SK-N-SH (cell line): ENCODE data around the gene SIT1. TPM values are rescaled to one million over a fixed set of nuclear protein-coding genes. Genes with fewer than 3 reads are reported as not detected.

Source experiments
- CTCF ChIA-PET: fragments of 300-600, 350-600 bp; formaldehyde crosslinking; extraction: SDS; loops from one replicate; lab custom pipeline; 2021; lab: Yijun Ruan, JAX
- POLR2A ChIA-PET: fragments of 350-600 bp; sonication (Branson Sonifier 250); formaldehyde crosslinking; extraction: SDS; loops from one replicate; lab custom pipeline; 2020; ENCODE audit warnings: antibody characterized with exemption, inconsistent platforms; lab: Yijun Ruan, JAX
- DNase-seq: peaks from one replicate; pipeline ENCODE4 v3.0.0; 2012
- H2AFZ ChIP-seq: fragments of 200-600 bp; sonication (generic); 2 replicates; pipeline ENCODE4 v1.8.1; 2016; ENCODE audit warnings: antibody characterized with exemption, mild to moderate bottlenecking, low read depth
- H3F3A ChIP-seq: fragments of 200-600 bp; sonication (generic); replicated peaks from 2 replicates; pipeline ENCODE3; 2016; ENCODE audit warnings: antibody characterized with exemption, mild to moderate bottlenecking; ENCODE audit not compliant: insufficient read depth
- H3K27ac ChIP-seq, 2 experiments: fragments of 200-500 bp in 1 of 2; fragments of 200-600 bp in 1 of 2; sonication (Bioruptor generic) in 1 of 2; sonication (generic), shearing (Covaris generic) in 1 of 2; 2 replicates each; pipeline versions ENCODE4 v1.5.1 to v1.6.1; 2014 to 2016; ENCODE audit warnings: low read depth in 2 of 2, inconsistent platforms in 1 of 2, low read length in 1 of 2, mild to moderate bottlenecking in 1 of 2, mixed read lengths in 1 of 2
- H3K27me3 ChIP-seq: fragments of 200-600 bp; sonication (generic), shearing (Covaris generic); 2 replicates; pipeline ENCODE4 v1.6.1; 2016; ENCODE audit warnings: mixed run types; ENCODE audit not compliant: insufficient read depth
- H3K36me3 ChIP-seq, 2 experiments: fragments of 200-500 bp in 1 of 2; fragments of 200-600 bp in 1 of 2; sonication (Bioruptor generic) in 1 of 2; sonication (generic) in 1 of 2; replicated peaks in 1 of 2; 2 replicates each; pipeline versions ENCODE3 to v1.5.1; 2014 to 2016; ENCODE audit warnings: low read length in 1 of 2, mild to moderate bottlenecking in 1 of 2; ENCODE audit not compliant: insufficient read depth in 2 of 2, control insufficient read depth in 1 of 2
- H3K4me1 ChIP-seq, 2 experiments: fragments of 200-500 bp in 1 of 2; fragments of 200-600 bp in 1 of 2; sonication (Bioruptor generic) in 1 of 2; sonication (generic), shearing (Covaris generic) in 1 of 2; 2 replicates each; pipeline versions ENCODE4 v1.5.1 to v1.6.1; 2014 to 2016; ENCODE audit warnings: low read depth in 1 of 2, low read length in 1 of 2, mixed run types in 1 of 2; ENCODE audit not compliant: insufficient read depth in 2 of 2, control insufficient read depth in 1 of 2
- H3K4me2 ChIP-seq: fragments of 200-600 bp; sonication (generic), shearing (Covaris generic); 2 replicates; pipeline ENCODE4 v1.6.1; 2017; ENCODE audit warnings: mixed run types
- H3K4me3 ChIP-seq, 2 experiments: fragments of 200-500 bp in 1 of 2; fragments of 200-600 bp in 1 of 2; sonication (Bioruptor generic) in 1 of 2; sonication (generic), shearing (Covaris generic) in 1 of 2; 2 replicates each; pipeline versions ENCODE4 v1.5.1 to v1.8.1; 2014 to 2016; ENCODE audit warnings: low read depth in 2 of 2, inconsistent platforms in 1 of 2, low read length in 1 of 2, mild to moderate bottlenecking in 1 of 2, mixed read lengths in 1 of 2, moderate library complexity in 1 of 2
- H3K79me2 ChIP-seq: fragments of 200-600 bp; sonication (generic); 2 replicates; pipeline ENCODE4 v1.8.1; 2017; ENCODE audit warnings: mild to moderate bottlenecking; ENCODE audit not compliant: insufficient read depth
- H3K9ac ChIP-seq: fragments of 200-600 bp; sonication (generic); 2 replicates; pipeline ENCODE4 v1.6.1; 2017; ENCODE audit warnings: mixed run types
- H3K9me2 ChIP-seq: fragments of 200-600 bp; sonication (generic); 2 replicates; pipeline ENCODE4 v1.6.1; 2017; ENCODE audit warnings: mixed run types
- H3K9me3 ChIP-seq: fragments of 200-600 bp; sonication (generic); 2 replicates; pipeline ENCODE4 v1.6.1; 2017; ENCODE audit warnings: mixed run types, mild to moderate bottlenecking, moderate library complexity
- H4K20me1 ChIP-seq: fragments of 200-600 bp; sonication (generic); 2 replicates; pipeline ENCODE4 v1.6.1; 2017; ENCODE audit warnings: mild to moderate bottlenecking, mixed run types; ENCODE audit not compliant: insufficient read depth
- ELF1 ChIP-seq: IDR thresholded peaks from 2 replicates; pipeline ENCODE4 v1.4.0; 2012
- EP300 ChIP-seq, 2 experiments: IDR thresholded peaks; 2 replicates each; pipeline versions ENCODE4 v1.4.0 to v1.6.1; 2012; ENCODE audit warnings: borderline replicate concordance in 1 of 2, low read depth in 1 of 2, low read length in 1 of 2
- FOXJ3 ChIP-seq: sonication (generic); formaldehyde crosslinking; IDR thresholded peaks from 2 replicates; pipeline ENCODE4 v1.5.1; 2020; ENCODE audit warnings: mild to moderate bottlenecking, missing genetic modification reagents
- GATA2 ChIP-seq: sonication (generic); formaldehyde crosslinking; IDR thresholded peaks from 2 replicates; pipeline ENCODE4 v1.5.0; 2020; ENCODE audit warnings: mild to moderate bottlenecking, missing genetic modification reagents
- MEF2A ChIP-seq: IDR thresholded peaks from 2 replicates; pipeline ENCODE4 v1.4.0; 2012; ENCODE audit warnings: low read depth, borderline replicate concordance
- MXI1 ChIP-seq: IDR thresholded peaks from 2 replicates; pipeline ENCODE4 v1.6.1; 2012; ENCODE audit warnings: mild to moderate bottlenecking, low read depth, low read length, improper control_type of control experiment
- NFIC ChIP-seq: IDR thresholded peaks from 2 replicates; pipeline ENCODE4 v1.4.0; 2012; ENCODE audit warnings: borderline replicate concordance
- RAD21 ChIP-seq: IDR thresholded peaks from 2 replicates; pipeline ENCODE4 v1.6.1; 2012; ENCODE audit warnings: mild to moderate bottlenecking, low read length
- SIN3A ChIP-seq: IDR thresholded peaks from 2 replicates; pipeline ENCODE4 v1.6.1; 2012; ENCODE audit warnings: low read depth, mild to moderate bottlenecking, low read length, moderate library complexity, borderline replicate concordance
- TAF1 ChIP-seq: IDR thresholded peaks from 2 replicates; pipeline ENCODE4 v1.6.1; 2012; ENCODE audit warnings: low read depth, mild to moderate bottlenecking, low read length, moderate library complexity, borderline replicate concordance
- TEAD4 ChIP-seq: IDR thresholded peaks from 2 replicates; pipeline ENCODE4 v1.4.0; 2012; ENCODE audit warnings: mild to moderate bottlenecking, borderline replicate concordance; ENCODE audit not compliant: insufficient read depth
- WGBS: methylation state at CpG from one replicate; pipeline ENCODE4 v1.1.6; 2017; ENCODE audit warnings: low lambda C conversion rate; 5-methylcytosine and 5-hydroxymethylcytosine counted together
- polyA plus RNA-seq, 3 experiments: library from polyadenylated mRNA; depleted of rRNA; stranded (reverse); fragments of >200 nt; gene quantifications; 2 replicates each; pipeline ENCODE4 v1.2.3, GENCODE V29; 2012
- TF ChIP-seq, protein P1 (sequence below): IDR thresholded peaks from 2 replicates; pipeline ENCODE4; 2012
- TF ChIP-seq, protein P2 (sequence below): IDR thresholded peaks from 2 replicates; pipeline ENCODE4 v1.4.0; 2012; ENCODE audit warnings: low read depth, borderline replicate concordance
- TF ChIP-seq, protein P3 (sequence below): IDR thresholded peaks from 2 replicates; pipeline ENCODE4 v1.4.0; 2012; ENCODE audit warnings: low read depth
- TF ChIP-seq, protein P4 (sequence below): fragments of 200-600 bp; sonication (generic); IDR thresholded peaks from 2 replicates; pipeline ENCODE4 v1.6.1; 2017; ENCODE audit warnings: antibody characterized with exemption, mild to moderate bottlenecking, moderate library complexity
- TF ChIP-seq, protein P5 (sequence below): fragments of 150-350 bp; IDR thresholded peaks from 2 replicates; pipeline ENCODE4 v1.6.1; 2017; ENCODE audit warnings: antibody characterized with exemption, low read length, low read depth, borderline replicate concordance
- TF ChIP-seq, protein P6 (sequence below): fragments of 150-350 bp; IDR thresholded peaks from 2 replicates; pipeline ENCODE4 v1.6.1; 2016; ENCODE audit warnings: mild to moderate bottlenecking, low read depth, low read length

Gene SIT1
- polyA plus RNA-seq, 1 of the 3 experiments (the other 2 are of a cell fraction), result not detected

DNA sequence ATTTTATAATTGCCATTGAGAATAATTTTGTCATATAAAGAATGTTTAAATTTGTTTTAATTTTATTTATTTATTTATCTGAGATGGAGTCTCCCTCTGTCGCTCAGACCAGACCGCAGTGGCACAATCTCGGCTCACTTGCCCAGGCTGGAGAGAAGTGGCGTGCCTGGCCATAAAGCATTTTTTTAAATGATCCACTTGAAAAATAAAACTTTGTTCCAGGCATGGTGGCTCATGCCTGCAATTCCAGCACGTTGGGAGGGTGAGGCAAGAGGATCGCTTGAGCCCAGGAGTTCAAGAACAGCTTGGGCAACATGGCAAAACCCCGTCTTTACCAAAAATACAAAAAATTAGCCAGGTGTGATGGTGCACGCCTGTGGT is 2.1 kb upstream of the SIT1 start:
- 78% methylated on average over 8 of the region's 8 CpGs for WGBS
- CTCF ChIA-PET, result no interaction called here
- H3F3A ChIP-seq, result peaks cover 9% of the 10 kb centered on the region

More for the DNA sequence above, 2.1 kb upstream of the SIT1 start:
- Histone ChIP-seq H3K27ac (no peak overlapping the region), H4K20me1 (no peaks in the 10 kb centered on the region), H3K4me1 (peaks cover 0 to 6% of the 10 kb centered on the region in 2 experiments; a peak in 2 of 4 replicates), H2AFZ (no peak overlapping the region), H3K9me2 (no peaks in the 10 kb centered on the region), H3K79me2 (no peaks in the 10 kb centered on the region), H3K36me3 (no peaks in the 10 kb centered on the region), H3K9ac (no peak overlapping the region), H3K4me3 (no peak overlapping the region), H3K27me3 (no peaks in the 10 kb centered on the region), H3K4me2 (no peak overlapping the region), H3K9me3 (no peaks in the 10 kb centered on the region)
- POLR2A ChIA-PET, result no interaction called here
- DNase-seq, result no peak
- TF ChIP-seq FOXJ3 (CRISPR knock-in tag) (no peak), GATA2 (CRISPR knock-in tag) (no peak), MEF2A (no peak), ELF1 (no peak), TEAD4 (no peak), NFIC (no peak), SIN3A (no peak), EP300 (IDR thresholded peaks at IDR 0.05; ENCODE audit: borderline replicate concordance in 1 of 2, low read depth in 1 of 2, low read length in 1 of 2) (no peak), MXI1 (no peak), TAF1 (no peak), RAD21 (no peak)
- TF ChIP-seq, protein P1, sequence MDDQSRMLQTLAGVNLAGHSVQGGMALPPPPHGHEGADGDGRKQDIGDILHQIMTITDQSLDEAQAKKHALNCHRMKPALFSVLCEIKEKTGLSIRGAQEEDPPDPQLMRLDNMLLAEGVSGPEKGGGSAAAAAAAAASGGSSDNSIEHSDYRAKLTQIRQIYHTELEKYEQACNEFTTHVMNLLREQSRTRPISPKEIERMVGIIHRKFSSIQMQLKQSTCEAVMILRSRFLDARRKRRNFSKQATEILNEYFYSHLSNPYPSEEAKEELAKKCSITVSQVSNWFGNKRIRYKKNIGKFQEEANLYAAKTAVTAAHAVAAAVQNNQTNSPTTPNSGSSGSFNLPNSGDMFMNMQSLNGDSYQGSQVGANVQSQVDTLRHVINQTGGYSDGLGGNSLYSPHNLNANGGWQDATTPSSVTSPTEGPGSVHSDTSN, result no peak
- TF ChIP-seq, protein P2, sequence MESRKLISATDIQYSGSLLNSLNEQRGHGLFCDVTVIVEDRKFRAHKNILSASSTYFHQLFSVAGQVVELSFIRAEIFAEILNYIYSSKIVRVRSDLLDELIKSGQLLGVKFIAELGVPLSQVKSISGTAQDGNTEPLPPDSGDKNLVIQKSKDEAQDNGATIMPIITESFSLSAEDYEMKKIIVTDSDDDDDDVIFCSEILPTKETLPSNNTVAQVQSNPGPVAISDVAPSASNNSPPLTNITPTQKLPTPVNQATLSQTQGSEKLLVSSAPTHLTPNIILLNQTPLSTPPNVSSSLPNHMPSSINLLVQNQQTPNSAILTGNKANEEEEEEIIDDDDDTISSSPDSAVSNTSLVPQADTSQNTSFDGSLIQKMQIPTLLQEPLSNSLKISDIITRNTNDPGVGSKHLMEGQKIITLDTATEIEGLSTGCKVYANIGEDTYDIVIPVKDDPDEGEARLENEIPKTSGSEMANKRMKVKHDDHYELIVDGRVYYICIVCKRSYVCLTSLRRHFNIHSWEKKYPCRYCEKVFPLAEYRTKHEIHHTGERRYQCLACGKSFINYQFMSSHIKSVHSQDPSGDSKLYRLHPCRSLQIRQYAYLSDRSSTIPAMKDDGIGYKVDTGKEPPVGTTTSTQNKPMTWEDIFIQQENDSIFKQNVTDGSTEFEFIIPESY, result no peak
- TF ChIP-seq, protein P3, sequence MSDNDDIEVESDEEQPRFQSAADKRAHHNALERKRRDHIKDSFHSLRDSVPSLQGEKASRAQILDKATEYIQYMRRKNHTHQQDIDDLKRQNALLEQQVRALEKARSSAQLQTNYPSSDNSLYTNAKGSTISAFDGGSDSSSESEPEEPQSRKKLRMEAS, result no peak
- TF ChIP-seq, protein P4, sequence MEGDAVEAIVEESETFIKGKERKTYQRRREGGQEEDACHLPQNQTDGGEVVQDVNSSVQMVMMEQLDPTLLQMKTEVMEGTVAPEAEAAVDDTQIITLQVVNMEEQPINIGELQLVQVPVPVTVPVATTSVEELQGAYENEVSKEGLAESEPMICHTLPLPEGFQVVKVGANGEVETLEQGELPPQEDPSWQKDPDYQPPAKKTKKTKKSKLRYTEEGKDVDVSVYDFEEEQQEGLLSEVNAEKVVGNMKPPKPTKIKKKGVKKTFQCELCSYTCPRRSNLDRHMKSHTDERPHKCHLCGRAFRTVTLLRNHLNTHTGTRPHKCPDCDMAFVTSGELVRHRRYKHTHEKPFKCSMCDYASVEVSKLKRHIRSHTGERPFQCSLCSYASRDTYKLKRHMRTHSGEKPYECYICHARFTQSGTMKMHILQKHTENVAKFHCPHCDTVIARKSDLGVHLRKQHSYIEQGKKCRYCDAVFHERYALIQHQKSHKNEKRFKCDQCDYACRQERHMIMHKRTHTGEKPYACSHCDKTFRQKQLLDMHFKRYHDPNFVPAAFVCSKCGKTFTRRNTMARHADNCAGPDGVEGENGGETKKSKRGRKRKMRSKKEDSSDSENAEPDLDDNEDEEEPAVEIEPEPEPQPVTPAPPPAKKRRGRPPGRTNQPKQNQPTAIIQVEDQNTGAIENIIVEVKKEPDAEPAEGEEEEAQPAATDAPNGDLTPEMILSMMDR, result no peak
- TF ChIP-seq, protein P5, sequence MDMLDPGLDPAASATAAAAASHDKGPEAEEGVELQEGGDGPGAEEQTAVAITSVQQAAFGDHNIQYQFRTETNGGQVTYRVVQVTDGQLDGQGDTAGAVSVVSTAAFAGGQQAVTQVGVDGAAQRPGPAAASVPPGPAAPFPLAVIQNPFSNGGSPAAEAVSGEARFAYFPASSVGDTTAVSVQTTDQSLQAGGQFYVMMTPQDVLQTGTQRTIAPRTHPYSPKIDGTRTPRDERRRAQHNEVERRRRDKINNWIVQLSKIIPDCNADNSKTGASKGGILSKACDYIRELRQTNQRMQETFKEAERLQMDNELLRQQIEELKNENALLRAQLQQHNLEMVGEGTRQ, result no peak
- TF ChIP-seq, protein P6, sequence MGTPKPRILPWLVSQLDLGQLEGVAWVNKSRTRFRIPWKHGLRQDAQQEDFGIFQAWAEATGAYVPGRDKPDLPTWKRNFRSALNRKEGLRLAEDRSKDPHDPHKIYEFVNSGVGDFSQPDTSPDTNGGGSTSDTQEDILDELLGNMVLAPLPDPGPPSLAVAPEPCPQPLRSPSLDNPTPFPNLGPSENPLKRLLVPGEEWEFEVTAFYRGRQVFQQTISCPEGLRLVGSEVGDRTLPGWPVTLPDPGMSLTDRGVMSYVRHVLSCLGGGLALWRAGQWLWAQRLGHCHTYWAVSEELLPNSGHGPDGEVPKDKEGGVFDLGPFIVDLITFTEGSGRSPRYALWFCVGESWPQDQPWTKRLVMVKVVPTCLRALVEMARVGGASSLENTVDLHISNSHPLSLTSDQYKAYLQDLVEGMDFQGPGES, result no peak
